ENCODE measurements around the gene FAM174B. TPM values are rescaled to one million over a fixed set of nuclear protein-coding genes. Genes with fewer than 3 reads are reported as not detected.

FAM174B gene
- total RNA-seq, 1 experiment from 2014 or later = 3.5 TPM

- Mint-ChIP-seq H3K4me1 (ENCODE audit: insufficient read depth, unreplicated experiment) (no peaks in the 10 kb centered on the region), H3K27ac (ENCODE audit: low read depth, unreplicated experiment) (no peak overlapping the region), H3K9me3 (ENCODE audit: unreplicated experiment) (no peaks in the 10 kb centered on the region), H3K4me3 (ENCODE audit: unreplicated experiment) (no peak overlapping the region), H3K27me3 (ENCODE audit: insufficient read depth, unreplicated experiment) (peaks cover 13% of the 10 kb centered on the region), H3K36me3 (ENCODE audit: insufficient read depth, unreplicated experiment) (no peaks in the 10 kb centered on the region)
- BruUV-seq (replicated peaks) = no TSS peak
- DNase-seq (ENCODE audit: unreplicated experiment) = no peak
- no peak for TF ChIP-seq CTCF (IDR thresholded peaks at IDR 0.05; ENCODE audit: unreplicated experiment)
- CTCF ChIA-PET = interaction anchor here (0.7 kb wide), 1 partner anchor 28 kb away, joined by 3 read pairs; no protein-coding TSS in a partner anchor
- intact Hi-C loops (cut with micrococcal nuclease) = no loop called here
- POLR2A ChIA-PET = no interaction called here
Measured at GRCh38 chr15:92586383-92586942, 69.1 kb downstream of the FAM174B start.

- no peak for DNase-seq (ENCODE audit: unreplicated experiment)
- POLR2A ChIA-PET = no interaction called here
- CTCF ChIA-PET = no interaction called here
- Mint-ChIP-seq H3K4me3 (ENCODE audit: unreplicated experiment) (no peak overlapping the region), H3K36me3 (ENCODE audit: insufficient read depth, unreplicated experiment) (no peaks in the 10 kb centered on the region), H3K4me1 (ENCODE audit: insufficient read depth, unreplicated experiment) (no peaks in the 10 kb centered on the region), H3K9me3 (ENCODE audit: unreplicated experiment) (no peaks in the 10 kb centered on the region), H3K27ac (ENCODE audit: low read depth, unreplicated experiment) (no peak overlapping the region), H3K27me3 (ENCODE audit: insufficient read depth, unreplicated experiment) (peaks cover 26% of the 10 kb centered on the region)
- TF ChIP-seq CTCF (IDR thresholded peaks at IDR 0.05; ENCODE audit: unreplicated experiment) = no peak
- no TSS peak for BruUV-seq (replicated peaks)
- intact Hi-C loops (cut with micrococcal nuclease) = no loop called here
Measured at GRCh38 chr15:92584105-92584504, 71.5 kb downstream of the FAM174B start.

- Mint-ChIP-seq H3K27ac (ENCODE audit: low read depth, unreplicated experiment) (no peak overlapping the region), H3K36me3 (ENCODE audit: insufficient read depth, unreplicated experiment) (no peaks in the 10 kb centered on the region), H3K4me1 (ENCODE audit: insufficient read depth, unreplicated experiment) (no peaks in the 10 kb centered on the region), H3K4me3 (ENCODE audit: unreplicated experiment) (no peak overlapping the region), H3K27me3 (ENCODE audit: insufficient read depth, unreplicated experiment) (peaks cover 33% of the 10 kb centered on the region), H3K9me3 (ENCODE audit: unreplicated experiment) (no peaks in the 10 kb centered on the region)
- DNase-seq (ENCODE audit: unreplicated experiment) = no peak
- TF ChIP-seq CTCF (IDR thresholded peaks at IDR 0.05; ENCODE audit: unreplicated experiment) = no peak
- intact Hi-C loops (cut with micrococcal nuclease) = no loop called here
- no TSS peak for BruUV-seq (replicated peaks)
- POLR2A ChIA-PET = no interaction called here
- CTCF ChIA-PET = no interaction called here
Measured at GRCh38 chr15:92583096-92584034, 72.2 kb downstream of the FAM174B start.

GRCh38 chr15:92582206-92582605 is 73.4 kb downstream of the FAM174B start:
- POLR2A ChIA-PET = no interaction called here
- H3K27ac Mint-ChIP-seq (ENCODE audit: low read depth, unreplicated experiment) = no peak overlapping the region
- no peak overlapping the region for H3K4me3 Mint-ChIP-seq (ENCODE audit: unreplicated experiment)

More at GRCh38 chr15:92582206-92582605, 73.4 kb downstream of the FAM174B start:
- Mint-ChIP-seq H3K36me3 (ENCODE audit: insufficient read depth, unreplicated experiment) (no peaks in the 10 kb centered on the region), H3K9me3 (ENCODE audit: unreplicated experiment) (no peaks in the 10 kb centered on the region), H3K4me1 (ENCODE audit: insufficient read depth, unreplicated experiment) (no peaks in the 10 kb centered on the region), H3K27me3 (ENCODE audit: insufficient read depth, unreplicated experiment) (peaks cover 45% of the 10 kb centered on the region)
- no TSS peak for BruUV-seq (replicated peaks)
- no peak for DNase-seq (ENCODE audit: unreplicated experiment)
- TF ChIP-seq CTCF (IDR thresholded peaks at IDR 0.05; ENCODE audit: unreplicated experiment) = no peak
- intact Hi-C loops (cut with micrococcal nuclease) = no loop called here
- CTCF ChIA-PET = interaction anchor here (0.6 kb wide), 1 partner anchor 34 kb away, joined by 3 read pairs; no protein-coding TSS in a partner anchor

Data from MCF 10A (cell line).